HG03095 (cell line): Measurements from ENCODE around the gene FAM219A.

Source experiments
- ATAC-seq: cut with Tn5 transposase; IDR thresholded peaks from one replicate; pipeline ENCODE4 v1.9.1; 2021; ENCODE audit warnings: moderate library complexity; ENCODE audit not compliant: unreplicated experiment

FAM219A gene

DNA sequence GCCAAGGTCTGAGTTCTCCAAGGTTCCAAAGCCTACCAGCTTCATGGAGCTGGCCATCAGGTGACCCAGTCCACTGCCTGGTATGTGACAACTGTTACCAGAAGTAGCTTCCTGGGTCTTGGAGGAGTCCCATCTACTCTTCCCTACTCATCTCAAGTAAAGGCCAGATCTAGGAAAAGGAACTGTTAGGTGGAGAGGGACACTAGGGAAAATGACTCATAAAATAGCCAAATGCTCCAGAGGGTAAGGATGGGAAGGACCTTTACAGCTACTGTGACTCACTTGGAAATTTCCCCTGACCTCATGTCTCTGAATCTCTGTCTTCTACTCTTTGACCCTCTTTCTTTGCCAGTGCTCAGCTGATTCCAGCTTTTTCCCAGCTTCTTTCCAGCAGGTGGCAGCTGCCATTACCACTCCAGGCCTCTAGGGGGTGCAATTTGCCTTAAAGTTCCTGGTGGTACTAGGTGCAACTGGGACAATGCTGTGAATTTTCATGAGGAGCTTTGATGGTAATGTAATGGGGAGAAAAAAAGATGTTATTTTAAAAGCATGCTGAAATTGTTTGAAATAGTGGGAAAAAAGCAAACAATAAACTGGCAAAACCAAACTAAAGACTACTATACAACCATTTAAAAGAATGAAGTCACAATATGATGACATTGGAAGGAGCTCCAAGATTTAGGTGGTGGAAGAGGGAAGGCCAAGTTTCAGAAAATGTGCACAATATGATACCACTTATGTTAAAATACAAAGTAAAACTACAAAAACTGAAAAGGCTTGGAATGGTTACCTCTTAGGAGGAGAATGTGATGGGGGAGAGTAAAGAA, 54.6 kb downstream of the FAM219A start:
- ATAC-seq = no peak

DNA sequence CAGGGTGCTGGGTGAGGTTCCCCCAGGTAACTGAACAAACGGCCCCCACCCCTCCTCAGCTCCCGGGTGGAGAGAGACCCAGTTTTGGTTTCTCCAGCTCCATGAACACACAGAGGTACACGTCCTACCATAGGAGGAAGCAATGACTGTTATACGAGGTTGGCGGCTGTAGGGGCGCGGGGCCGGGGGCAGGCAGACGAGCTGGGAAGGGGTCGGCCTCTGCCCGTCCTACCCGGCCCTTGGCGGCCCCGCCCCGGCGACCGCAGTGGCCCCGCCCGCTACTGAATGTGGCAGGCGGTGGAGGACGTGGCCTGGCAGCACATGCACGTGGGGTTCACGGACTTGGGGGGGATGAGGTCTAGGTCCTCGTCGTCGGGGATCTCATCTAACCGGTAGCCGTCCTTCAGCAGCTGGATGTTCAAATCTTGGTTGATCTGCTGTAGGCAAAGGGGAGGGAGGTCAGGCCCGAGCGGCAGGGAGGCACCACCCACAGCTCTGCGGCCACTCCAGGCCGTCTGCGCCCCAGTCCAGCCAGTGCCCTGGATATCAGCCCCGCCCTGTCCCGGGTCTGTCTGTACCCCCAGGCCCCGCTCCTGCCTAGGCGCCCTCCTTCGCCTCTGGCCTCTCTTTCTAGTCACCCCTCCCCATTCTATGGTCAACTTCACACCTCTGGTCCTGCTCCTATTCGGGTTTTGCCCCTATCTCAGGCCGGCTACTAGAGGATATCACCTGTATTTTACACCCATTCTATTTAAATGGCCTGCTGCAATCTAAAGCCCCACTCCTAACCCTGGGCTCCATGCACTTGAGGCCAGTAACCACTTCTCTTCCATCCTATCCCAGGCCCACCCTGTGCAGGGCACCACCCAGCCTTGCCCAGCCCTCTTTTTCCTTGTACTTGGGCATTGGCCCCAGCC, 57.4 kb downstream of the FAM219A start:
- no peak for ATAC-seq

DNA sequence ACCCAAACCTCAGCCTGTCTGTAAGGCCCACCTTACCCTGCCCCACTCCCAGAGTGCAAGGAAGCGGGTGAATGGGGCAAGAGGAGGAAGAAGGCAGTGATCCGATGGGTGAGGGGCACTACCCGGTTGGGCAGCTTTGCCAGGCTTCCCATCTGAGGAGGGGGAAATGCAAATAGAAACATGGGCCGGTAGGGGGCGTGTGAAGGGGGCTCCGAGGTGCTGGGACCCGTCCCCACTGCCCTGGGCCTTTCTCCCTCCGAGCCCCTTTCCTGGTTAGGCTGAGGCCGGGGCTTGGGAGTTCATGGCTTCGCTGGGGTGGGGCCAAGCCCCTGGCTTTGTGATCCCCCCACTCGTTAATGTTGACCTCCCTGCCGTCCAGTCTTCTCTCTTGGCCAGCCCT, 58.1 kb downstream of the FAM219A start:
- ATAC-seq = no peak

DNA sequence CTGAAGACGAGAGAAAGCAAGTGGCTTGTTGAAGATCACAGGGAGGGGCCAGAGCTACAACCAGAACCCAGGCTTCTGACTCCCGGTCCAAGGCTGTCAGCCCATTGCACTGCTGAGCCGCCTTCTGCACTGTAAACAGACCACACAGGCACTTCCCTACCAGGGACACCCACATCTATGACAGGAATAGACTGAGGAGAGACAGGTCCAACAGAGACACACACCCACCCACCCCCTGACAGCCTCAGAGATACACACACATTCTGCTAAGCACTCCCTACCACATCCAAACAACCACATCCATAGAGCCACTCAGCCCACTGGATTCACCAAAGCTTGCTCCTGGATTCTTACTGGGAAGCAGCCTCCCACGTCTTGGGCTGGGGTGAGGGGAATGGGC, 58.6 kb downstream of the FAM219A start:
- no peak for ATAC-seq

DNA sequence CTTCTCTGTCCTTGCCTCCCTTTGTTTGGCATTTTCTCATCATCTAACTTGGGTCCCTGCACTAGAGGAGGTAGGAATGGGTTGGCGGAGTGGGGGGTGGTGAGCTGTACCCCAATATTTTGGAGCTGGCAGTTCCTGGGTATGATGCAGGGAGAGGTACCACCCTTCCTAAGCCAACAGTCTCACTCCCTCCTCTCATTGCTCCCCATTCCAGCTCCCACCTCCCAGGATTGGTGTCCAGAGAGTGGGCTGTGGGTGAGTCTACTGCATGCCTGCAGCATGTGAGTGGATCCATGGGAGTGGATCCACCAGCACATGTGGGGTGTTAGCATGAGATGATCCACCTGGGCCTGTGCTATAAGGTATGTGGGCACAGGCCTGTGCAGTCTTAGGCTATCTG, 59.5 kb downstream of the FAM219A start:
- ATAC-seq = no peak

DNA sequence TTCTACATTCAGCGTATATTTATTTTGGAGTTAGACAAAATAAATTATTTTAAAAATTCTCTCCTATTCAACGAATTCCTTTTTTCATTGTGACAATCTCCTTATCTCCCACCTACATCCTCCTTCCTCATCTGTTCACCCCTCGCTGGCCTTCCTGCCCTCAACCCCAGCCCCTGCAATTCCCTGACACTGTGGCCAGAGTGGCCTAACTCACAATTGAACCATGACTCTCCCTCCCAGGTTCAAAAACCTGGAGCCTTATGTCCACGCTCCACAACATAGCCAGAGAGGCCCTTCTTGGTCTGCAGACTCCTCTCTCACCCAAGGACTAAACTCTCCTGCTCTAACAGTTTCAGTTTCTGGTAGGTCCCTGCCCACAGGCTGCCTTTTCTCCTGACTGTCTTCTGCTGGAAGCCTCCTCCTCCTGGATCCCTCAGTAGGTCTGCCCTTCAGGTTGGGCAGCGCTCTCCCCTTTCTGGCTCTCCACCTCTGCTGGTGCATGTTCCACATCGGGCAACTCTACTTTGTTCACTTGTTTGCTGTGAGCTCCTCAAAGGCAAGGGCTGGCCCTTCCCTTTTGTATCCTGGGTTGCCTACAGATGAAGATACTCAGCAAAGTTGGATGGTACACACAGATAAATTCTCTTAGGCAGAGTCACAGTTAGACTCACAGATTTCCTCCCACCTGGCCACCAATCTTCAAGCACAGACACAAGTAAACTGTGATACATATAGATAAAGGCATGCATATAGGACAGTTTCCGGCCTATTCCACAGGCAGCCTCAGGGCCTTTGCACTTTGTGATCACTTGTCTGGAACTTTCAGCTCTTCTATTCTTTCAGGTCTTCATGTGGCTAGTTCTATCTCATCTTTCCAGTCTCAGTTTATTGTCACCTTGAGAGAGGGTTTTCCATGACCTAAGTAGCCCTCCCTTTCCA, 61.8 kb downstream of the FAM219A start:
- no peak for ATAC-seq

DNA sequence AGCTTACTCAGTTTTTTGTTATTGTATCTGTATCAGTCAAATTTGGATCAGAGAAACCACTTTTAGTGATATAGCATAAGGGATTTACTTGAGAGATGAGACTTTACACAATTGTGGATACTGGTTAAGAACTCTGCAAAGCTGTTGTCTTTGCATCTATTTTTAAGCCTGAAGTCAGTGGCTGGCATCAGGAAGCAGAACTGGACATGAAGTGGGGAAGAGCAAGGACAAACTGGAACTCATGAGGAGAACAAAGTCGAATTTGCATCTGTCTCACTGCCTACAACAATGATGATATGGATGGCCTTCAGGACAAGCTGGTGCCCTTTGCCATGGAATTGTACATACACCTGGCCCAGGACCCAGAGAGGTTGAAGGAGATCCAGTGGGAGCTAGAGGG, 65.9 kb downstream of the FAM219A start:
- no peak for ATAC-seq

DNA sequence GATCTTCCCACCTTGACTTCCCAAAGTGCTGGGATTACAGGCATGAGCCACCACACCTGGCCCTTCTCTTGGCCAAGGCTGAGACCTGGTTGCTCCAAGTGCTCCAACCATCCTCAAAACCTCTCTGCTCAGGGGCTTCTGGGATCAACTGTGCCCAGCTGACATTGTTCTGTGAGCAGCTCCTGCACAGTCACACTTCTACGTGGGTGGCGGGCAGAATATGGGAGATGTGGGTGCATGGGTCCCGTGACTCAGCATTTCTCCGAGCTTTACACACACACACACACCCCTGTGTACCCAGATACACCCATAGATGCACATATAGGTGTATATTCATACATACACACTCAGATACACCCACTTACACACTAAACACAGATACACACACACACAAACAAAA, 71.1 kb downstream of the FAM219A start:
- ATAC-seq = no peak

DNA sequence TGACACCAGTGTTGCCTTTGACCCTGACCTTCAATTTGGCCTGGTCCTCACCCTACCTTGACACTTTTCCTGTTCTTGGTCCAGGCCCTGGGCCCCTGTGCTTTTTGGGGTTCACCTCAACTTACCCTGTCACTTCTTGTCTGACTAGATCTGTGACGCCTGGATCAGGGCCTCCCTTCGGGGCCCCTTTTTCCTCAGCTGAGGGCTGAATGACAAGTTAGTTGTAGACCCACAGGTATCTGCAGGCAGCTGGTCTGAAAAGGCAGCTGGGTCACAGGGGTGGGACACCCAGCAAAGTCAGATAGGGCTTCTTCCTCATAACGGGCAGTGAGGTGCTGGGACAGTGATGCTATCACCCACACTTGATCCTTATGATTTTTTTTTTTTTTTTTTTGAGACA, 71.7 kb downstream of the FAM219A start:
- ATAC-seq = no peak

DNA sequence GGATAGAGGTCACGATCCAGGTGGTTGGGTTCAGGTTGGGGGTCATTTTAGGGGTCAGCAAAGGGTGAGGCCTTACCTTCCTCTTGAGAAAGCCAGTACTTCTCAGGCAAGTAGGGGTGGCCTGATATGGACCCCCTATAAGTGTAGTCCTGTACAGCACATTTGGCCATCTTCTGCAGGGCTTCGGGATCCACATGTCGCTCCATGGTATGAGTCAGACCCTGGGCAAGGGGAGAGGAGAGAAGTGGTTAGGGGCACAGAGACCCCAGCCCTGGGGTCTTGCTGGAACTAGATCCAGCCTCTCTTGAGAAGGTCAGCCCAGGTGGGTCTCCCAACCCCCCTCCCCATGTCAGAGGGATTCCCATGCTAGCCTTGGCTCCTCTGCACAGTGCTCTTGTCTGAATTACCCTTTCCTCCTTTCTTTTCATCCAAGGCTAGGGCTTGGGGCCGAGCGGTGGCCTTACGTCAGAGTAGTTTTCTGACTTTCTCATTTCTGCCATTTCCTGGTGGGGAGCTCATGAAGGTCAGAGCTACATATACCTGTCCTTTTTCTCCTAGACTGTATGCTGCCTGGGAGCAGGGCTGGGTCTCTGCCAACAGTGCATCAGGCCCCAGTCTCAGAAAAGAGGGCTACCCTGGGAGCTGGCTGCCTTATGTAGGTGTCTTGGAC, 72.7 kb downstream of the FAM219A start:
- no peak for ATAC-seq

DNA sequence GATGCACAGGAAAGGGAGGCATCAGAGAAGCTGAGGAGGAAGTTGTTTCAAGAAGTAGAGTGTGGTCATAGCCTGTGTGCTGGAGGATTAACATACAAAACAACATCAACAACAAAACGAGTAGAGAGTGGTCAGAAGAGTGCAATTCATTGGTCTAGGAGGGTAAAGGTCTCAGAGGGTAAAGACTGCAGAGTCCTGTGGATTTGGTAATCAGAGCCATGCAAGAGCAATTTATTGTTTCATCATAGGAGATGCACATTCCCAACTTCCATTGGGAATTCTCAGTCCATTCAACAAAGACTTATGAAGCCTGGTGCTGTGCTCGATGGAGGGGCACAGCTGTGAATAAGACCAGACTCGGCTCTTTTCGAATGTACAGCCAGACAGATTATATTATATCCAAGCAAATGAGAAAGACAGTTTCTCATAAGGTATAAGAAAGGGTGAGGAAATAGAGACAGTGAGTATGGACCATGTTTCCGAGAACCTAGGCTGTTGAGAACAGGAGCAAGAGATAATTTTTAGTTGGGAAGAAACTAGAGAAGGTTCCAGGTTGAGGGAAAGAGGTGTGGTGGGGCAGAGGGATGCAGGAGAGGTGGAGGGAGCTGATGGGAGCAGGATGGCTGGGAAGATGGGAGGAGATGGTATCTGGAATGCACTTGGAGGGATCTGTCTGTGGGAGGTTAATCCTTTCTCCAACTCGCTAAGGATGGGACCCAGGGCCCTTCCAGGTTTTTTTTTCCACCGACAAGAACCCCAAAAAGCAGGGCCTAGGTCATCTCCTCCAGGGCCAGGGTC, 73.8 kb downstream of the FAM219A start:
- ATAC-seq = no peak

DNA sequence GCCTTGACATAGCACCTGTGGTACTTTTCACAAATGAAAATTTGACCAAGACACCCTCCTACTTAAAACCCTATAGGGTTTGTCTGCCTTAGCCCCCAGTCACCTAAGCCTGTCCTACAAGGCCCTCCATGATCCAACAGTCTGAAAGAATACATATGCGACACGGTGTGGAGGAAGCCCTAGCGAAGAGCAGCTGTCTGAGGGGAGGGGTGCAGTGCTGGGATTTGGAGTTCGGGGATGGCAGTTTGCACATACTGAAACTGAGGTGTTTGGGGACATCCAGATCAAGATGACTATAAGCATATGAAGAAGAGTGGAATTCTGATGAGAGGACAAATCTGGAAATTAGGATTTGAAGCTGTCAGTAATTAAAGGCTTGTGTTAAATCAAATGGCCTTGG, 74.5 kb downstream of the FAM219A start:
- no peak for ATAC-seq

DNA sequence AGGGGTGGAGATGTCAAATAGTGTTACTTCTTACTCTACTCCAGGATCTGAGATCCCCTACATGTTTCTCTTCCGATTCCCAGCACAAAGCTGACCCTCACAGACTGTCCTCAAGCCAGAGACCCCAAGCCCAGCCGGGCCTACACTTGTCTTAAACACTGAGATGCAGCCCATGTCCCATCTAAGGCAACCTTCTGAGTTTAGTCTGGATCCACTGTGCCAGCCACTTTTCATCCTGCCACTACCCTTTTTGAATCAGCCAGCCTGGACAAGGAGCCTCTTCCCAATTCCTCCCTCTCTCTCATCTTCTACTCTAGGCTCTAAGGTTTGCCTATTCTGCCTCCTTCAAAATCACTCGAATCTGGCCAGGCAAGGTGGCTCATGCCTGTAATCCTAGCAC, 75.5 kb downstream of the FAM219A start:
- no peak for ATAC-seq

DNA sequence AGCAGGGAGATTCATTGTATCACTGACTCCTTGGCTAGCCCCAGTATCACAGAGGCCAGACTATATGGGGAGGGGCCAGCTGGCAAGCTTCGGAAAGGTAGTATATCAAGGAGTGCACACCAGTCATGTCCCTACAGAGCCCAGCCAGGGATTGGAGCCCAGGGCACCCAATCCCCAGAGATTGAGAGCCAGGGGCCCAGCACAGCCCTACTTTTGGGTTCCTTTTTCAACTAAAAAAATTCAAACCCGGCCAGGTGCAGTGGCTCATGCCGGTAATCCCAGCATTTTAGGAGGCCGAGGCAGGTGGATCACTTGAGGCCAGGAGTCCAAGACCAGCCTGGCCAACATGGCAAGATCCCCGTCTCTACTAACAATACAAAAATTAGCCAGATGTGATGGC, 76.3 kb downstream of the FAM219A start:
- no peak for ATAC-seq

DNA sequence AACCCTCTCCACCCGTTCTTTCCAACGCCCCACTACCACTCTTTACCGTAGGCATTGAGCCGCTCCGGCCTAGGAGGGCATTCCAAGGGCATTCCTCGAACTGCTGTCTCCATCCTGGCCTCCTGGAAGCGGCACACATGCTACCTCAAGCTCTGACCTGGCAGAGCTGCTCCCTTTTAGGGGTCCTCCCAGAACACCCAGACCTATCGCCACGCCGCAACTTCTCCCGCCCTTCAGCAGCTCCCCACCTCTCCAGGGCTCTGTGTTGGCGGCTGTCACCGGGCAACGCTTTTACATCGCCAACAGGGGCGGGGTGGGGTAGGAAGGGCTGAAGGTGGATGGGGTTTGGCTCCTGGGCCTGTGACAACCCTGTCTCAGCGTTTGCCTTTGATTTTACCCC, 77.0 kb downstream of the FAM219A start:
- no peak for ATAC-seq

DNA sequence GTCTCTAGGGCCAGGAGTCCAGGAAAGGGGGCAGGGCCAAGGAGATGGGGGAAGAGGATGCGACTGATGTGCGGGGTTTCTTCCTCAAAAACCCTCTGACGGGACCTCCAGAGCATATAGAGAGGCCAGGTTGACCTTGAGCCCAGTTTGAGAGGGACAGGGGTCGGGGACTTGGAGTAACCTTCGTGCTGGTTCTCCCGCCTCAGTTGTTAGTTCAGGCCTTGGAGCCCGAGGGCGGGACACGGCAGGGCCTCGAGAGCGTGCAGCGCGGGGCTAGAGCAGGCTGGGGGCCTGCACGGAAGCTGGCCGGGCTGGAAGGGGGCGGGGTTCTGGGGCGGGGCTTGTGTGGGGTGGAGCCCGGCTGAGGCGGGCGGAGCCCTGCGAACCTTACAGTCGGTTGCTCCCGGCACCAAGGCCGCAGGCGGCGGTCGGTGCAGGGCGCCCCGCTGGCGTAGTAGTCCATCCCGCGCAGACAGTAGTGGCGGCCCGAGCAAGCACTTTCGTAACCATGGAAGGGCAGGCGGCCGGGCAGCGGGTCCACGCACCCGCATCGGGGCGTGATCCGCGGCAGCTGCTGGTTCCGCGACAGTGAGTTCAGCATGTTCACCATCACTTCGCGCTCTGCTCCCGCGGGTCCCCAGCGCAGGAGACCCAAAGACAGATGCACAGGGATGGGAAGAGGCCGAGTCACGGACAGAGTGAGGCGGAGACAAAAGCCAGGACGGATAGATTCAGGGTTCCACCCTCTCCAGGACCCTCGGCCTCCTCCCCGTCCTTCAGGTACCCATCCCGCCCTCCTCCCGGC, 77.7 kb downstream of the FAM219A start:
- ATAC-seq = peak; percentile 36

DNA sequence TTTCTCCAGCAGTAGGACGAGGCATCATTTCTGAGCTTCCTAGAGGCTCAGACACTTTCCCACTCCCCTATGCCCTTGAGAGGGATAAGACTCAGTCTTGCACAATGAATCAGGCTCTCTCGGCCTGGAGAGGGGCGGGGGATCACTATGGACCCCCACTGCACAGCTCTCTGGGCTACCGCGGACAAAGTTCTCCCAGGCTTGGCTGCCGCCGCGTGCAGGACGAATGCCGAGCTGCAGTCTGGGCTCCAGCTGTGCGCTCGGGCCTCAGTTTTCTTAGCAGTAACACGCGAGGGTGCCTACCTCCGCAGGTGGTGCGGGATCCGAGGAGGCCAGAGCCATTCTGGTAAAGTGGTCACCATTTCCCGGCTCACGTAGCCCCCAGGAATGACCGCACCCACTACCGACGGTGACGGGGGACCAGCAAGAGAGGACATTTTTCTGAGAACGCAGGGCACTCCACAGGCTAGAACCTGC, 78.3 kb downstream of the FAM219A start:
- no peak for ATAC-seq

DNA sequence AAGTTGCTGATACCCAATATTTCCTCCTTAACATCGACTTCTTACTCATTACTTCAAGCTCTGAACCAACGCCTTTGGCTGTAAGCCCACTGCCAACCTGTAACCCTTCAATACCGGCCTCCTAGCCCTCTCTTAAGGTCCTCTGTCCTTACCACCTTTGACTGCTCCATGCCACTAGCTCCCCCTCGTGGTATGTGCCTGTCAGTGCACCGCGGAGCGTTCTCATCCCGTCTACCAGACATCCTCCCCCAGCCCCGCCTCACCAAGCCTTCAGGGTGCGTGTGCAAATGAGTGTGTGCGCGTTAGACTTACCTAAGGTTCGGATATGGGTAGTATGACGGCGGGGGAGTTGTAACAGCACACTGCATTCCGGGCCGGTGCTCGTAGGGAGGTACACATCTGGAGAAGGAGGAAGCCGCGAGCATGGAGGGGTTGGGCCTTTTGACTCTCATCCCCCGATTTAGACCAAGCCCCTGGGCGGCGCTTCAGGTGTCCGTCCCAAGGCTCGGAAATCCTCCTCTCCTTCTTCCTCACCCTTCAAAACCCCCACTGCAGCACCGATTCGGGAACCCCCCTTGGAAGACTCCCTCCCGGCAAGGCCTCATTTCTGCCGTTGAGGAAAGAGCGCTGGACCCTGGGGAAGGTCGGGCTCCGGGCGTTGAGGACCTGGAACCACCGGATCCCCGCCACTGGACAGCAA, 78.9 kb downstream of the FAM219A start:
- no peak for ATAC-seq
